GM18873 (cell line): ENCODE measurements around the gene NOMO2.
A peak's percentile ranks its signal among the peaks of the same experiment; 100 is the strongest.
"Not testable (repeated sequence)": the region's sequence is repeated elsewhere in the genome, so short reads cannot be mapped to it uniquely, and the experiment has no call there.

Experiments used
- ATAC-seq: cut with Tn5 transposase; IDR thresholded peaks from one replicate; pipeline ENCODE4 v1.9.1; 2021; ENCODE audit warnings: mild to moderate bottlenecking, moderate library complexity, moderate number of reproducible peaks; ENCODE audit not compliant: unreplicated experiment, low FRiP score

NOMO2 gene, protein sequence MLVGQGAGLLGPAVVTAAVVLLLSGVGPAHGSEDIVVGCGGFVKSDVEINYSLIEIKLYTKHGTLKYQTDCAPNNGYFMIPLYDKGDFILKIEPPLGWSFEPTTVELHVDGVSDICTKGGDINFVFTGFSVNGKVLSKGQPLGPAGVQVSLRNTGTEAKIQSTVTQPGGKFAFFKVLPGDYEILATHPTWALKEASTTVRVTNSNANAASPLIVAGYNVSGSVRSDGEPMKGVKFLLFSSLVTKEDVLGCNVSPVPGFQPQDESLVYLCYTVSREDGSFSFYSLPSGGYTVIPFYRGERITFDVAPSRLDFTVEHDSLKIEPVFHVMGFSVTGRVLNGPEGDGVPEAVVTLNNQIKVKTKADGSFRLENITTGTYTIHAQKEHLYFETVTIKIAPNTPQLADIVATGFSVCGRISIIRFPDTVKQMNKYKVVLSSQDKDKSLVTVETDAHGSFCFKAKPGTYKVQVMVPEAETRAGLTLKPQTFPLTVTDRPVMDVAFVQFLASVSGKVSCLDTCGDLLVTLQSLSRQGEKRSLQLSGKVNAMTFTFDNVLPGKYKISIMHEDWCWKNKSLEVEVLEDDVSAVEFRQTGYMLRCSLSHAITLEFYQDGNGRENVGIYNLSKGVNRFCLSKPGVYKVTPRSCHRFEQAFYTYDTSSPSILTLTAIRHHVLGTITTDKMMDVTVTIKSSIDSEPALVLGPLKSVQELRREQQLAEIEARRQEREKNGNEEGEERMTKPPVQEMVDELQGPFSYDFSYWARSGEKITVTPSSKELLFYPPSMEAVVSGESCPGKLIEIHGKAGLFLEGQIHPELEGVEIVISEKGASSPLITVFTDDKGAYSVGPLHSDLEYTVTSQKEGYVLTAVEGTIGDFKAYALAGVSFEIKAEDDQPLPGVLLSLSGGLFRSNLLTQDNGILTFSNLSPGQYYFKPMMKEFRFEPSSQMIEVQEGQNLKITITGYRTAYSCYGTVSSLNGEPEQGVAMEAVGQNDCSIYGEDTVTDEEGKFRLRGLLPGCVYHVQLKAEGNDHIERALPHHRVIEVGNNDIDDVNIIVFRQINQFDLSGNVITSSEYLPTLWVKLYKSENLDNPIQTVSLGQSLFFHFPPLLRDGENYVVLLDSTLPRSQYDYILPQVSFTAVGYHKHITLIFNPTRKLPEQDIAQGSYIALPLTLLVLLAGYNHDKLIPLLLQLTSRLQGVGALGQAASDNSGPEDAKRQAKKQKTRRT

DNA sequence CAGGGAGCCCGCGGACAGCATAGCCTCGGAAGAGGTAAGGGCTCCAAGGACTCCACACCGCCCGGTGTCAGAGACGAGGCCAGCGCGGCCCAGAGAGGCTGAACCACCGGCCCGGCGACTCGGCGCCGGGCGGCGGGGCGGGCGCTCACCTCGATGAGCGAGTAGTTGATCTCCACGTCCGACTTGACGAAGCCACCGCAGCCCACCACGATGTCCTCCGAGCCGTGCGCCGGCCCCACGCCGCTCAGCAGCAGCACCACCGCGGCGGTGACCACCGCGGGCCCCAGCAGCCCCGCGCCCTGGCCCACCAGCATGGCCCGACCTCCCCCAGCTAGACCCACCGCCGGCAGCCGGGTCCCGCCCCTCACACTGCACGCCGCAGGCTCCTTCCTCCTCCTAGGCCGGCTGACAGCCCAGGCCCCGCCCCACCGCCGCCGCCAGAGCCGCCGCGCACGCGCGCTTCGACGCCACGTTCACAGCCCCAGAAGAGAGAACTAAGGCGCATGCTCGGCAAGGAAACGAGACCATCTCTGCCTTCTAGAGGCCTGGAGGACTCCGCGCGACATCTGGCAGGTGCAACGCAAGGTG is at the start of gene NOMO2:
Gene NOMO2, minus strand, starts transcription at position 371 of the 588 bp plus-strand sequence. Its CDS starts 57 bp downstream, at position 314.
- peak; percentile 73 for ATAC-seq

DNA sequence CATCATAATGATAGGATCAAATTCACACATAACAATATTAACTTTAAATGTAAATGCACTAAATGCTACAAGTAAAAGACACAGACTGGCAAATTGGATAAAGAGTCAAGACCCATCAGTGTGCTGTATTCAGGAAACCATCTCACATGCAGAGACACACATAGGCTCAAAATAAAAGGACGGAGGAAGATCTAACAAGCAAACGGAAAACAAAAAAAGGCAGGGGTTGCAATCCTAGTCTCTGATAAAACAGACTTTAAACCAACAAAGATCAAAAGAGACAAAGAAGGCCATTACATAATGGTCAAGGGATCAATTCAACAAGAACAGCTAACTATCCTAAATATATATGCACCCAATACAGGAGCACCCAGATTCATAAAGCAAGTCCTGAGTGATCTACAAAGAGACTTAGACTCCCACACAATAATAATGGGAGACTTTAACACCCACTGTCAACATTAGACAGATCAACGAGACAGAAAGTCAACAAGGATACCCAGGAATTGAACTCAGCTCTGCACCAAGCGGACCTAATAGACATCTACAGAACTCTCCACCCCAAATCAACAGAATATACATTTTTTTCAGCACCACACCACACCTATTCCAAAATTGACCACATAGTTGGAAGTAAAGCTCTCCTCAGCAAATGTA is 48.4 kb upstream of the NOMO2 start:
- ATAC-seq: not testable (repeated sequence)

DNA sequence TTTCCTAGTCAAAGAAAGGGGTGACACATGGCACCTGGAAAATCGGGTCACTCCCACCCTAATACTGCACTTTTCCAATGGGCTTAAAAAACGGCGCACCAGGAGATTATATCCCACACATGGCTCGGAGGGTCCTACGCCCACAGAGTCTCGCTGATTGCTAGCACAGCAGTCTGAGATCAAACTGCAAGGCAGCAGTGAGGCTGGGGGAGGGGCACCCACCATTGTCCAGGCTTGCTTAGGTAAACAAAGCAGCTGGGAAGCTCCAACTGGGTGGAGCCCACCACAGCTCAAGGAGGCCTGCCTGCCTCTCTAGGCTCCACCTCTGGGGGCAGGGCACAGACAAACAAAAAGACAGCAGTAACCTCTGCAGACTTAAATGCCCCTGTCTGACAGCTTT is 46.4 kb upstream of the NOMO2 start:
- not testable (repeated sequence) for ATAC-seq

DNA sequence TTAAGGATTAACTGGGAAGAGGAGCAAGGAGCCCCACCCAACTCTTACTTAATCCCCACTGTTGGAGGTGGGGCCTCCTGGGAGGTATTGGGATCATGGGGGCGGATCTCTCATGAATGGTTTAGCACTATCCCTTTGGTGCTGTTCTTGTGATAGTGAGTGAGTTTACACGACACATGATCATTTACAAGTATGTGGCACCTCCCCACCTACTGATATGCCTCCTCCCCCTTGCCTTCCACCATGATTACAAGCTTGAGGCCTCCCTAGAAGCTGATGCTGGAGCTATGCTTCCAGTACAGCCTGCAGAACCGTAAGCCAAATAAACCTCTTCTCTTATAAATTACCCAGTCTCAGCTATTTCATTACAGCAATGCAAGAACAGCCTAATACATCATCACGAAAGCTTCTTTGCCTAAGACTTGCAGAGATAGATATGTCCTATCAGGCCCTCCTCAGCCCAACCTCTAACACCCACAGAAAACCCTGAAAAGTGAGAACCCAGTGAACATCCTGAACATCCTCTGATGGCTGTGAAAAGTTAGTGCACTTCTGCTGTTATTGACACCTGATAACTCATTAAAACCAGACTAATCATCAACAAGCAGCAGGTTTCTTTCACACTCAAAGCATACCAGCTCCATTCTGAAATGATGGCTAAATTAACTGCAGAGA is 41.8 kb upstream of the NOMO2 start:
- ATAC-seq: not testable (repeated sequence)

DNA sequence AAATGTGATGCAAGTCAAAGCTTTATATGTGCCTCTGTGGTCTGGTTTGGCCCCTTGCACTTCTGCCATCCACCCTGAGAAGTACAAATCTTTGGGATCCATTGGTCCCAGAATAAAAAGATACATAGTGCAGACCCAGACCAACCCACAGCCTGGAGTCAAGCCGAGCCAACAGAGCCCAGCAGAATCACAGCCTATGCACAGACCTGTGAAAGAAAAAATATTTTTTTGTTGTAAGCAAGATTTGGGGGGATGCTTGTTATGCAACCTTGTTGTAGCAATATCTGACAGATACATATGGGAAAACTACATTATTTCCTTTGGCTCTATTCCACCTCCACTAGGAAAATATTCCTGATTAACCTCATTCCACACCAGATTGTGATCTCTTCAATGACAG is 36.7 kb upstream of the NOMO2 start:
- ATAC-seq: not testable (repeated sequence)

DNA sequence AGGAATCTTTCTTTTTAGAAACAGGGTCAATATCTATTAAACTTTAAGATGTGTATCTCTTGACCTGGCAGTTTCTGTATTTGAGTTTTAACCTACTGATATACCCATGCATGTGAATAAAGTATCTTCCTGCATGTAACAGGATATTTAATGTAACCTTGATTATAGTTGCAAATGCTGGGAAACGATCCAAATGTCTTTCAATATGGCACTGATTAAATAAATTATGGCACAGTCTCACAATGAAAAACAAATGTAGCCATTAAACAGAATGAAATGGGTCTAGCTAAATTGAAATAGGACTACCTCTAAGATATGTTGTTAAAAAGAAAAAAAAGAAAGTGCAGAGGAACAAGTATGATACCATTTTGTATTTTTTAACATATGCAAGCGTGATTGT is 35.8 kb upstream of the NOMO2 start:
- not testable (repeated sequence) for ATAC-seq

DNA sequence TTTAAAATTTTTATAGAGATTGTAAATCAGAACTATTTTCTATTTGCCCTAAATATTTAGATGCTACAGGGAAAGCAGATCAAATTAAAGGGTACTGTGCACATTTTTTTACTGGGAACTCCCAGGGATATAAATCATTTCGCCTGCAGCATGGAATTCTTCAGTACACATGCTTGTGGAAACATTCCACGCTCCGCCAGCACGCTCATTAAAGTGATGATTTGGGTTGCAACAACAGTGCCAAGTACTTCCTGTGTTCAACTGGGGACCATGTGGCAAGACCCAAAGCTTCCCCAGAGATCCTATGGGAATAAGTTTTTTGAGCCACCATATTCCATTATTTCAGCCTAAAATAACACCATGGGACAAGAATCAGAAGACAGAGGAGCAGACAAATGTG is 35.4 kb upstream of the NOMO2 start:
- ATAC-seq: not testable (repeated sequence)

DNA sequence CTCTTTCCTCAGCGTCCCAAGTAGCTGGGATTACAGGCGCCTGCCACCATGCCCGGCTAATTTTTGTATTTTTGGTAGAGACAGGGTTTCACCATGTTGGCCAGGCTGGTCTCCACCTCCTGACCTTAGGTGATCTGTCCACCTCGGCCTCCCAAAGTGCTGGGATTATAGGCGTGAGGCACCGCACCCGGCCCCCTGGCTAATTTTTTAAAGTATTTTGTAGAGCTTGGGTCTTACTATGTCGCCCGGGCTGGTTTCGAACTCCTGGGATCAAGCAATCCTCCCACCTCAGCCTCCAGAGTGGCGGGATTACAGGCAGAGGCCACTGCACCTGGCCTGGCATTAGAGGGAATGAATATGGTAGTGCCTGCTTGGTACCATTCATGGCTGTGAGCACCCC is 33.9 kb upstream of the NOMO2 start:
- not testable (repeated sequence) for ATAC-seq

DNA sequence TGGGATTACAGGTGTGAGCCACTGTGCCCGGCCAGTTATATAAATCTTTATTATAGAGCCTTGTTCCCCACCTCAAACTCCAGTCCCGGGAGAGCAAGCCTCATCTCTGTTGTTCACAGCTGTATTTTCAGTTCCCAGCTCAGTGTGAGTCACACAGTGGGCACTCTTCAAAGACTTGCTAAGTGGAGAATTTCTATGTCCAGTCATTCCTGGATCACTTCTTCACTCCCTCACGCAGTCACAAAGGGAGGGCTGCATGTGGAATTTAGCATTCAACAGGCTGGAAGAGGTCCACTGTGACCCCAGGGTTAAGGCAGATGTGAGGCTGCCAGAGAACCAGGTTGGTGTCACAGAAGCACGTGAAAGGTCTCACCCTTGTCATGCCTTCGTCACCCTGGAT is 33.0 kb upstream of the NOMO2 start:
- not testable (repeated sequence) for ATAC-seq

DNA sequence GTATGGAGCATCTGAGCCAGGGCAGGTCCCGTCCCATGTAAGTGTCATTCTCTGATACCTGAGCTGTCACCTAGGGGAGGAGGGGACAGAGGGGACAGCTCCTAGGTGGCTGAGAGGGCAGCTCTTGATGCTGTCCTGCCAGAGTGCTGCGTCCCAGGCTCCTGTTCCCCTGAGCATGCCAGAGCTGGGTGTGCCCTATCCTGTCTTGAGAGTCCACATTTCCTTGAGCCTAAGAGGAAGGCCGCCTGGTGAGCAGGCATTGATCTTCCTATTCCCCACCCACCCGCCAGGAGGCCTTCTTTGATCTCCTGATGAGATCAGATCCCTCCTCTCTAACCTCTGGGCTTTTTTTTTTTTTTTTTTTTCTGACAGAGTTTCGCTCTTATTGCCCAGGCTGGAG is 32.0 kb upstream of the NOMO2 start:
- not testable (repeated sequence) for ATAC-seq

DNA sequence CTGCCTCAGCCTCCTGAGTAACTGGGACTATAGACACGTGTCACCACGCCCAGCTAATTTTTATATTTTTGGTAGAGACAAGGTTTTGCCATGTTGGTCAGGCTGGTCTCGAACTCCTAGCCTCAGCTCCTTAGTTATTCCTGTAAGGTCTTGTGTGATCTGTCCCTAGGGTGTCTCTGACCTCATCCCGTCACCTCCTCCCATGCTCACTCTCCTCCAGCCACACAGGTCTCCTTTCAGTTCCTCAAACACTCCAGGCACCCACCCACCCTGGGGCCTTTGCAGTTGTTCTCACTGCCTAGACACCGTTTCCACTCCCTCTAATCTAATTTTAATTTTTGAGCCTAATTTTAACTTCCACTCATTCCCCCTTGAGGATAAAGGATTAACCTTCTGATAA is 31.1 kb upstream of the NOMO2 start:
- not testable (repeated sequence) for ATAC-seq

DNA sequence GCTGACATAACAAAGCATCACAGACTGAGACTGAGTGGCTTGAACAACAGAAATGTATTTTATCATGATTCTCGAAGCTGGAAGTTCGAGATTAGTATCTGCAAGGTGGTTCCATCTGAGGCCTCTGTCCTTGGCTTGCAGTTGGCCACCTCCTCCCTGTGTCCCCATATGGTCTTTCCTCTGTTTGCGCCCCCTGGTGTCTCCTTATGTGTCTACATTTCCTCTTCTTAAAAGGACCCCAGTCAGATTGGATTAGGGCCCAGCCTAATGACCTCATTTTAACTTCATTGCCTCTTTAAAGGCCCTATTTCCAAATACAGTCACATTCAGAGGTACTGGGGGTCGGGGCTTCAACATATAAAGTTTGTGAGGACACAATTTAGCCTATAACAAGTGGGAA is 30.0 kb upstream of the NOMO2 start:
- not testable (repeated sequence) for ATAC-seq

DNA sequence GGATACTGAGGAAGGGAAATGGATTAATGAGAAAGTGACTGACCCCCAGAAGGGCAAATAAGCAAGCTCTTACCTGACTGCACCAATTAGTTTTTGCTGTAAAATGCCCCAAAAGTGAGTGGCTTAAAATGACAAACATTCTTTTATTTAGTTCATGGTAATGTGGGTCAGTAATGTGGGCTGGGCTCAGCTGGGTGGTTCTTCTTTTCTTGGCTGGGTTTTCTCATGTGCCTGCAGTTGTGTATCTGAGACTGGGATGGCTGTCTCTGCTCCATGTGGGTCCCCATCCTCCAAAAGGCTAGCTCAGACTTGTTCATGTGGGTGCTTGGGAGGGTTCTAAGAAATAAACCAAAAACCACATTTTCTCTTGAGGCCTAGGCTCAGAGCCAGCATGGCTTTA is 29.5 kb upstream of the NOMO2 start:
- not testable (repeated sequence) for ATAC-seq

DNA sequence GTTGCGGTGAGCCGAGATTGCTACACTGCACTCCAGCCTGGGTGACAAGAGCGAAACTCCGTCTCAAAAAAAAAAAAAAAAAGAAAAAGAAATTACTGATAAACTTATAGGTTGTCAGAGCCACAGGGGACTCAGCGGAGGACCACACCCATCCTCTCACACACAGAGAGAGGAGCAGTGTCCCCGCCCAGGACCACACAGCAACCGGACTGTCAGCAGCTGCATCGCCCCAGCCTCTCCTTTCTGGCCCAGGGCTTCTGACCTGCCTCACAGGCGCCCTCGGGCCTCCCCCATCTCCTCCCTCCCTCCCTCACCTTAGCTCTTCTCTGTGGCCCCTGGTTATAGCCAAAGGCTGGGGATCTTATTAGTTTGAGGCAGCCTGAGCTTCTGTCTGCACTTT is 27.9 kb upstream of the NOMO2 start:
- ATAC-seq: not testable (repeated sequence)

DNA sequence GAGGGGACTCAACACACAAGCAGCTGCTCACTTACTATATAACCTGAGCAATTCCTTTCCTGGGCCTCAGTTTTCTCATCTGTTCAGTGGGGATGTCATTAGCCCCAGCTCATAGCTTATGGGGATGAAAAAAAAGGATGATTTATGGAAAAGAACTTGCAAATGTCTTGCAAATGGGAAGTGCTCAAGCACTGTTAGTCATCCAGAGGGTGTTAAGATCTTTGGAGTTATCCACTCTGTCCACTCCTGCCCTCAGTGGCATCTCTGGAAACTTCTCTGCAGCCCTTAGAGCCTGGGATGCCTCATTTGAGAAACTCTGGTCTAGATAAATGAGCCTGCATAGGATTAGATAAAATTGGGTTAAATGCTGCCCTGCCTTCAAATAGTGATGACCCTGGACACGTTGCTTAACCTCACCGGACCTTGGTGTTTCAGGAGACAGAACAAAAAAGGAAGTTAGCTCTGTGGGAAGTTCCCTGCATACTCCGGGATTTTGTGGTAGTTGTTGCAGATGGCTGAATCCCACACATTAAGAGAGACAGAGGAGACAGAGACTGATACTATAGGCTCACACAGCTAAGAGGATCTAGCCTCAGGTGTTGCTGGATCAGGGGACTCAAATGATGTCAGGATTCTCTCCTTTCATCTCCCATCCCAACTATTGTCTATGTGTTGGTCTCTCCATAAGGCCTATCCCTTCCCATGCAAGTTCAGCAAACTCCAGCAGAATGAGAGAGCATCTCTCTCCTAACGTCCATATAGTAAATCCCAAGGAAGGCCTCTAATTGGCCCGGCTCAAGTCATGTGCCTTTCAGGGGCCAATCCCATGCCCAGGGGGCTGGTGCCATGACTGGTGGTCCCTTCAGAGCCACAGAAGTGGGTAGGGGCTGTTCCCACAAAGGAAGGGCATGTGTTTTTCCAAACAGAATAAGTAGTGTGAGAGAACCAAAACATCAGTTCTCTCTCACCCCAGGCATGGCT is 25.0 kb upstream of the NOMO2 start:
- ATAC-seq: not testable (repeated sequence)

DNA sequence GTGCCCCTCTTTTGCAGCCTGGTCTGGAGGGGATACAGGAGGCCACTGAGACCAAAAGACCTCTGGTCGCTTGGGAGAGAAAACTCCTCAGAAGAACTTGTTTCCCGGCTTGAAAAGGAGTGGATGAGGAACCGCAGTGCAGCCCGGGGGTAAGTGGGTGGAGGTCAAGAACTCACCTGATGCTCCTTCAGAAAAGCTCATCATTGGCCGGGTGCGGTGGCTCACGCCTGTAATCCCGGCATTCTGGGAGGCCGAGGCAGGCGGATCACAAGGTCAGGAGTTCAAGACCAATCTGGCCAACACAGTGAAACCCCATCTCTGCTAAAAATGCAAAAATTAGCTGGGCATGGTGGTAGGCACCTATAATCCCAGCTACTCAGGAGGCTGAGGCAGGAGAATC is 23.9 kb upstream of the NOMO2 start:
- not testable (repeated sequence) for ATAC-seq

DNA sequence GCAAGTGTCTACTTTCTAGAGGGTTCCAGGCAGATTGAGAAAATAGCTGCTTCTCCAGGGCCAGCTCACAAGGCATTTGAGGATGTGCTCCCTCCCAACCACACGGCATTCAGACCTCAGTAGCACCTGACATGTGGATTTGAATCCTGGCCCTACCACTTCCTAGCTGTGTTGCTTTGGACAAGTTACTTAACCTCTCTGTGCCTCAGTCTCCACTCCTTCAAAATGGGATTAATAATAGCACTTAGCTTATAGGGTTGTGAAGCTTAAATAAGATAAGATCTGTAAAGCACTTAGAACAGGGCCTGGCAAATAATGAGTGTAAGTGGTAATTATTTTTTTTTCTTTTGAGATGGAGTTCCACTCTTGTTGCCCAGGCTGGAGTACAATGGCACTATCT is 21.0 kb upstream of the NOMO2 start:
- no peak for ATAC-seq

DNA sequence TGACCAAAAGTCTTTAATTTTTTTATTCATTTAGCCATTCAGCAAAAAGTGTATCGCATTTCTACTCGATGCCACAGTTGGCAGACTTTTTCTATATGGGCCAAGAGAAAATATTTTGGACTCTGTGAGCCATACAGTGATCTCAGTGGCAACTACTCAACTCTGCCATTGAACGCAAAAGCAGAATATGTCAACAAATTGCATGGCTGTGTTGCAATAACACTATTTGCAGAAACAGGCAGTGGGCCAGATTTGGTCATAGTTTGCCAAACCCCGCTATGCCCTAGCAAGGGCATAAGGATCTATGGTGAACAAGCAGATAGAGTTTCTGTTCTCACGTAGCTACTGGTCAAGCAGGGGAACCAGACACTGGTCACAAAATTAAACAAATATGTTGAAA is 18.5 kb upstream of the NOMO2 start:
- not testable (repeated sequence) for ATAC-seq
